Forelimb muscle (tissue), 1 donor: ENCODE data around the gene LENG1. TPM values are rescaled to one million over a fixed set of nuclear protein-coding genes. Genes with fewer than 3 reads are reported as not detected.

Source experiments
- DNase-seq: peaks from one replicate; pipeline ENCODE4 v3.0.0-alpha.2; 2013; ENCODE audit warnings: low read depth
- polyA plus RNA-seq: library from polyadenylated mRNA; unstranded; fragments of 120-200 nt; gene quantifications from one replicate; pipeline ENCODE4 v1.2.1, GENCODE V29; 2013; ENCODE audit not compliant: insufficient read length

The LENG1 gene
- polyA plus RNA-seq, 1 donor: 8.1 TPM

GRCh38 chr19:54141356-54141755 lies 18.2 kb downstream of the LENG1 start:
- no peak for DNase-seq

- DNase-seq: no peak
Observed at GRCh38 chr19:54138489-54139256, 20.8 kb downstream of the LENG1 start.

GRCh38 chr19:54137699-54138488 lies 21.6 kb downstream of the LENG1 start, which contains the start of gene CNOT3:
CNOT3 (plus strand) TSS chr19:54137762; CDS start chr19:54142979, 5,217 bp downstream.
- DNase-seq: no peak

- DNase-seq: peak; percentile 99
Observed at GRCh38 chr19:54136864-54137698, 22.4 kb downstream of the LENG1 start.

- no peak for DNase-seq
Observed at GRCh38 chr19:54136086-54136863, 23.2 kb downstream of the LENG1 start.

- DNase-seq: no peak
Observed at GRCh38 chr19:54133957-54134590, 25.4 kb downstream of the LENG1 start.

- DNase-seq: peak; percentile 24
Observed at GRCh38 chr19:54133312-54133956, 26.1 kb downstream of the LENG1 start.

- DNase-seq: no peak
Observed at GRCh38 chr19:54129617-54129996, 29.9 kb downstream of the LENG1 start.

GRCh38 chr19:54128796-54129616 lies 30.5 kb downstream of the LENG1 start:
- DNase-seq: no peak

GRCh38 chr19:54128441-54128725 lies 31.1 kb downstream of the LENG1 start:
- no peak for DNase-seq

- DNase-seq: no peak
Observed at GRCh38 chr19:54127688-54128440, 31.7 kb downstream of the LENG1 start.

- no peak for DNase-seq
Observed at GRCh38 chr19:54125713-54126112, 33.8 kb downstream of the LENG1 start.

GRCh38 chr19:54124393-54124792 lies 35.1 kb downstream of the LENG1 start:
- DNase-seq: no peak

- DNase-seq: no peak
Observed at GRCh38 chr19:54123682-54124081, 35.8 kb downstream of the LENG1 start.

- no peak for DNase-seq
Observed at GRCh38 chr19:54121259-54121658, 38.3 kb downstream of the LENG1 start.

- DNase-seq: peak; percentile 98
Observed at GRCh38 chr19:54115109-54116063, 44.1 kb downstream of the LENG1 start, which contains the start of the genes PRPF31 and TFPT. PRPF31 (plus strand) TSS chr19:54115754; CDS start chr19:54118279, 2,525 bp downstream. TFPT (minus strand) TSS chr19:54115657; CDS start chr19:54115269, 388 bp downstream.

- DNase-seq: no peak
Observed at GRCh38 chr19:54114340-54115108, 45.0 kb downstream of the LENG1 start.
